Measurements from ENCODE around the gene PSMD1.

DNA sequence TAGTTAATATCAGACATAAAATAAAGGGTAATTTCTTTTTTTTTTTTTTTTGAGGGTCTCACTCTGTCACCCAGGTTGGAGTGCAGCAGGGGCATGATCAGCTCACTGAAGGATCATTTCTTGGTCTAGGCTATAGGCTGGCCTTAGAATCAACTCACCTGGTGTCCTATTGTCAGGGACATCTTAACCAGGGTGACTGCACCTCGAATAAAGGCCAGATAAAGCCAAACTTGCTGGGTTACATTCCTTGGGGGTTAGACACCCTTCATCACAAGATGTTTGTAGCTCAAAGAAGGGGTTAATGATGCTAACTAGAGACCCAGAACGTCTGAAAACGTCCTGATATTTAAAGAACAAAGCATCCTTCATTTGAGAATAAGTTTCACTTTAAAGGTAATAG, 42.8 kb upstream of the PSMD1 start:
- TF ChIP-seq, protein P1, sequence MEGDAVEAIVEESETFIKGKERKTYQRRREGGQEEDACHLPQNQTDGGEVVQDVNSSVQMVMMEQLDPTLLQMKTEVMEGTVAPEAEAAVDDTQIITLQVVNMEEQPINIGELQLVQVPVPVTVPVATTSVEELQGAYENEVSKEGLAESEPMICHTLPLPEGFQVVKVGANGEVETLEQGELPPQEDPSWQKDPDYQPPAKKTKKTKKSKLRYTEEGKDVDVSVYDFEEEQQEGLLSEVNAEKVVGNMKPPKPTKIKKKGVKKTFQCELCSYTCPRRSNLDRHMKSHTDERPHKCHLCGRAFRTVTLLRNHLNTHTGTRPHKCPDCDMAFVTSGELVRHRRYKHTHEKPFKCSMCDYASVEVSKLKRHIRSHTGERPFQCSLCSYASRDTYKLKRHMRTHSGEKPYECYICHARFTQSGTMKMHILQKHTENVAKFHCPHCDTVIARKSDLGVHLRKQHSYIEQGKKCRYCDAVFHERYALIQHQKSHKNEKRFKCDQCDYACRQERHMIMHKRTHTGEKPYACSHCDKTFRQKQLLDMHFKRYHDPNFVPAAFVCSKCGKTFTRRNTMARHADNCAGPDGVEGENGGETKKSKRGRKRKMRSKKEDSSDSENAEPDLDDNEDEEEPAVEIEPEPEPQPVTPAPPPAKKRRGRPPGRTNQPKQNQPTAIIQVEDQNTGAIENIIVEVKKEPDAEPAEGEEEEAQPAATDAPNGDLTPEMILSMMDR (IDR thresholded peaks at IDR 0.05): no peak
- TF ChIP-seq POLR2A (IDR thresholded peaks at IDR 0.05; ENCODE audit: low read depth) (no peak), EP300 (IDR thresholded peaks at IDR 0.05) (no peak), POLR2AphosphoS5 (IDR thresholded peaks at IDR 0.05) (no peak)

Measured in esophagus muscularis mucosa (tissue), 4 donors.